Peyer's patch (tissue), 4 donors: ENCODE measurements around the gene RND3. TPM values are rescaled to one million over a fixed set of nuclear protein-coding genes. Genes with fewer than 3 reads are reported as not detected.
A peak's percentile ranks its signal among the peaks of the same experiment; 100 is the strongest.

Experiments used
- DNase-seq, 3 donors: peaks; one replicate each; pipeline ENCODE4 v3.0.0-alpha.2; 2017 to 2019
- H3K27ac ChIP-seq, 4 donors: fragments of 200-600 bp; sonication (generic); one replicate each; pipeline ENCODE4 v1.5.1; 2016 to 2019
- H3K27me3 ChIP-seq, 2 donors: fragments of 200-600 bp; sonication (generic); one replicate each; pipeline ENCODE4 v1.5.1; 2019
- H3K36me3 ChIP-seq, 3 donors: fragments of 200-600 bp; sonication (generic); one replicate each; pipeline ENCODE4 v1.5.1; 2016 to 2019
- H3K4me1 ChIP-seq, 4 donors: fragments of 200-600 bp; sonication (generic); one replicate each; pipeline ENCODE4 v1.5.1; 2016 to 2019
- H3K4me3 ChIP-seq, 4 donors: fragments of 200-600 bp; sonication (generic); 1 replicate in 3 of 4; 2 replicates in 1 of 4; pipeline ENCODE4 v1.5.1; 2016 to 2019; ENCODE audit warnings: mild to moderate bottlenecking in 1 of 4
- H3K9me3 ChIP-seq, 4 donors: fragments of 200-600 bp; sonication (generic); one replicate each; pipeline ENCODE4 v1.5.1; 2016 to 2019; ENCODE audit warnings: mild to moderate bottlenecking in 1 of 4
- CTCF ChIP-seq, 6 experiments: fragments of 450-650 bp in 4 of 6; fragments of 200-600 bp in 2 of 6; sonication (generic) in 1 of 6; IDR thresholded peaks; one replicate each; pipeline ENCODE4 v1.5.1; 2017 to 2019; ENCODE audit warnings: antibody characterized with exemption in 6 of 6, mild to moderate bottlenecking in 3 of 6, moderate library complexity in 1 of 6
- POLR2A ChIP-seq, 2 donors: fragments of 450-650 bp; IDR thresholded peaks; one replicate each; pipeline ENCODE4 v1.5.1; 2017; ENCODE audit warnings: antibody characterized with exemption in 2 of 2, mild to moderate bottlenecking in 2 of 2, moderate library complexity in 2 of 2
- total RNA-seq, 4 donors: library from RNA; depleted of rRNA; stranded (reverse); fragments of >200 nt; gene quantifications; one replicate each; pipeline ENCODE4 v1.1.0, GENCODE V29; 2016

The RND3 gene
- total RNA-seq, 4 donors from 2014 or later = 14.9 to 80.6 (median 46.7) TPM

GRCh38 chr2:150491943-150492342 is 4.5 kb upstream of the RND3 start:
- H3K4me3 ChIP-seq = no peak overlapping the region
- no peak overlapping the region for H3K27ac ChIP-seq
- H3K9me3 ChIP-seq = no peaks in the 10 kb centered on the region
- TF ChIP-seq POLR2A (IDR thresholded peaks at IDR 0.05) (no peak), CTCF (IDR thresholded peaks at IDR 0.05) (no peak)
- H3K36me3 ChIP-seq = no peaks in the 10 kb centered on the region
- no peak for DNase-seq
- no peaks in the 10 kb centered on the region for H3K27me3 ChIP-seq
- H3K4me1 ChIP-seq = no peaks in the 10 kb centered on the region

- H3K27me3 ChIP-seq = no peaks in the 10 kb centered on the region
- no peak overlapping the region for H3K27ac ChIP-seq
- DNase-seq = no peak
- no peak overlapping the region for H3K4me3 ChIP-seq
- H3K4me1 ChIP-seq = no peaks in the 10 kb centered on the region
- H3K9me3 ChIP-seq = no peaks in the 10 kb centered on the region
- H3K36me3 ChIP-seq = no peaks in the 10 kb centered on the region
- no peak for TF ChIP-seq CTCF (IDR thresholded peaks at IDR 0.05)
These were observed 4.0 kb upstream of the RND3 start for GRCh38 chr2:150491430-150491829.

GRCh38 chr2:150490466-150490865 is 3.0 kb upstream of the RND3 start:
- Histone ChIP-seq H3K36me3 (no peaks in the 10 kb centered on the region), H3K4me3 (no peak overlapping the region), H3K27me3 (no peaks in the 10 kb centered on the region), H3K27ac (no peak overlapping the region), H3K4me1 (no peaks in the 10 kb centered on the region), H3K9me3 (no peaks in the 10 kb centered on the region)
- no peak for DNase-seq
- TF ChIP-seq POLR2A (IDR thresholded peaks at IDR 0.05) (no peak), CTCF (IDR thresholded peaks at IDR 0.05) (no peak)

GRCh38 chr2:150486539-150487484 is 655 bp downstream of the RND3 start:
- no peak for TF ChIP-seq CTCF (IDR thresholded peaks at IDR 0.05)
- no peak for TF ChIP-seq POLR2A (IDR thresholded peaks at IDR 0.05)
- H3K27ac ChIP-seq = peak overlapping the region; percentile 64 to 96 (median 91)
- peak in 2 of 3 donors; percentile 53 to 64 for DNase-seq
- H3K36me3 ChIP-seq = no peaks in the 10 kb centered on the region
- H3K27me3 ChIP-seq = no peaks in the 10 kb centered on the region
- no peaks in the 10 kb centered on the region for H3K9me3 ChIP-seq
- peak overlapping the region; percentile 37 to 92 (median 58) for H3K4me3 ChIP-seq
- peaks cover 0 to 25% (median 0%) of the 10 kb centered on the region in 4 donors for H3K4me1 ChIP-seq

GRCh38 chr2:150485871-150486538 is 1.5 kb downstream of the RND3 start:
- peak overlapping the region; percentile 37 to 92 (median 58) for H3K4me3 ChIP-seq
- H3K27me3 ChIP-seq = no peaks in the 10 kb centered on the region
- TF ChIP-seq POLR2A (IDR thresholded peaks at IDR 0.05) (peak; percentile 53 to 69), CTCF (IDR thresholded peaks at IDR 0.05) (peak in 3 of 6 experiments; percentile 5 to 28 (median 20))
- DNase-seq = peak in 2 of 3 donors; percentile 82 to 87
- H3K36me3 ChIP-seq = no peaks in the 10 kb centered on the region
- peak overlapping the region; percentile 64 to 96 (median 91) for H3K27ac ChIP-seq
- peaks cover 0 to 30% (median 0%) of the 10 kb centered on the region in 4 donors for H3K4me1 ChIP-seq
- H3K9me3 ChIP-seq = no peaks in the 10 kb centered on the region
